Naive B cell (primary cell): ENCODE measurements around the gene MBNL2. TPM values are rescaled to one million over a fixed set of nuclear protein-coding genes. Genes with fewer than 3 reads are reported as not detected.
A peak's percentile ranks its signal among the peaks of the same experiment; 100 is the strongest.

ENCODE experiments used
- ATAC-seq, 2 donors: fragments of 150-1000 bp; cut with Tn5 transposase; 2 replicates each; pipeline ENCODE4 v1.10.0; 2021; ENCODE audit warnings: low read depth in 2 of 2, mild to moderate bottlenecking in 2 of 2, moderate library complexity in 2 of 2
- DNase-seq: peaks from one replicate; pipeline ENCODE4 v3.0.0; 2022
- H3K27ac Mint-ChIP-seq, 6 donors: one replicate each; pipeline ENCODE4 v1.8.0; 2020 to 2022; ENCODE audit warnings: mild to moderate bottlenecking in 6 of 6, mixed read lengths in 6 of 6, moderate library complexity in 5 of 6, inconsistent platforms in 2 of 6
- H3K27me3 Mint-ChIP-seq, 3 donors: one replicate each; pipeline ENCODE4 v1.8.0; 2021 to 2022; ENCODE audit warnings: mixed read lengths in 3 of 3, mild to moderate bottlenecking in 1 of 3
- H3K36me3 Mint-ChIP-seq, 2 donors: one replicate each; pipeline ENCODE4 v1.8.0; 2020 to 2022; ENCODE audit warnings: mixed read lengths in 2 of 2, inconsistent platforms in 1 of 2, mild to moderate bottlenecking in 1 of 2
- H3K4me1 Mint-ChIP-seq, 3 donors: one replicate each; pipeline ENCODE4 v1.8.0; 2020 to 2022; ENCODE audit warnings: mixed read lengths in 3 of 3, inconsistent platforms in 1 of 3, mild to moderate bottlenecking in 1 of 3, moderate library complexity in 1 of 3
- H3K4me3 Mint-ChIP-seq, 8 donors: one replicate each; pipeline ENCODE4 v1.8.0; 2020 to 2022; ENCODE audit warnings: mild to moderate bottlenecking in 8 of 8, mixed read lengths in 8 of 8, moderate library complexity in 8 of 8, inconsistent platforms in 2 of 8
- H3K9me3 Mint-ChIP-seq, 7 donors: one replicate each; pipeline ENCODE4 v1.8.0; 2020 to 2022; ENCODE audit warnings: mixed read lengths in 7 of 7, mild to moderate bottlenecking in 5 of 7, inconsistent platforms in 2 of 7, moderate library complexity in 1 of 7
- polyA plus RNA-seq, 6 donors: library from polyadenylated mRNA; unstranded; fragments of 300-500 nt; fragmentation: Illumina TruSeq; gene quantifications; one replicate each; pipeline ENCODE4 v1.2.3, GENCODE V29; 2021; ENCODE audit warnings: low read depth in 6 of 6

Gene MBNL2
- polyA plus RNA-seq, 6 donors from 2014 or later = 18.2 to 36.1 (median 21.3) TPM

DNA sequence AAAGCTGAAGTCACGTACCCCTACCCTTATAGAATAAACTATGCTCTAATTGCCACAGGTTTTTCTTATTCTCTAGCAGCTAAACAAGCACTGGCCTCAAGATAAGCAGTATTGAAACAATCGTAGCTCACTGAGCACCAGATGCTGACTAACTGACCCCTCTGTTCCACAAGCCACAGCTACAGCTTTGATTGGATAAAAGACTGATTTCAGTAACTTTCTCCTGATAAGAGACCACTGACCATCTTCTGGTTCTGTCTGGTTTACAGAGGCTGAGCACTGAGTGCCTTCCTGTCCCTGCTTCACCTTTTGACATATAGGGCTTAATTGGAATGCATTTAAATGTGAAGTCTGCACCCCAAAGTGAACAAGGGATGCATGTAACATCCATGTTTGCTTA lies 203.5 kb downstream of the MBNL2 start:
- no peak overlapping the region for H3K4me3 Mint-ChIP-seq

DNA sequence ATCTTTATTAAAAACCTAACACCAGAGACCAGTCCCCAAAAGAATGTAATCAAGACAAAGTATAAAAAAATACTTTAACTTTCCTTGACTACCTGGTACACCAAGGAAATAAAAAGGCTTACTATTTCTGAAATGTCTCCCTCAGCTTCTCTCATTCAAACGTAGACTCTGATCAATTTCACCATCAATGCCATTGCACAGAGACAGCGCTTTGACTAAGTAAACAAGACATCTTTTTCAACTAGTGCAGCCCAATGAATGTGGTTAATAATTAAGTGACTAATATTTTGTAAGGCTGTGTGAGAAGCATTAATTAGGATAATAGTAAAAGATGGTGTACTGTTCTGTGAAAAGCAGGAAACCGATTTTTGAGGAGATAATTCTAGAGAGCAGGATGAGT lies 204.6 kb downstream of the MBNL2 start:
- H3K4me1 Mint-ChIP-seq = peaks cover 0 to 2% (median 0%) of the 10 kb centered on the region in 3 donors
- H3K36me3 Mint-ChIP-seq = no peaks in the 10 kb centered on the region
- H3K9me3 Mint-ChIP-seq = peaks cover 0 to 3% (median 1%) of the 10 kb centered on the region in 7 donors
- peaks cover 10 to 37% (median 15%) of the 10 kb centered on the region in 3 donors for H3K27me3 Mint-ChIP-seq
- no peak overlapping the region for H3K27ac Mint-ChIP-seq
- ATAC-seq = no peak
- no peak overlapping the region for H3K4me3 Mint-ChIP-seq
- no peak for DNase-seq

More for the DNA sequence above, 203.5 kb downstream of the MBNL2 start:
- Mint-ChIP-seq H3K27ac (no peak overlapping the region), H3K4me1 (no peaks in the 10 kb centered on the region), H3K36me3 (no peaks in the 10 kb centered on the region), H3K9me3 (peaks cover 0 to 7% (median 2%) of the 10 kb centered on the region in 7 donors), H3K27me3 (peaks cover 10 to 30% (median 15%) of the 10 kb centered on the region in 3 donors)
- DNase-seq (no peak), ATAC-seq (no peak)

DNA sequence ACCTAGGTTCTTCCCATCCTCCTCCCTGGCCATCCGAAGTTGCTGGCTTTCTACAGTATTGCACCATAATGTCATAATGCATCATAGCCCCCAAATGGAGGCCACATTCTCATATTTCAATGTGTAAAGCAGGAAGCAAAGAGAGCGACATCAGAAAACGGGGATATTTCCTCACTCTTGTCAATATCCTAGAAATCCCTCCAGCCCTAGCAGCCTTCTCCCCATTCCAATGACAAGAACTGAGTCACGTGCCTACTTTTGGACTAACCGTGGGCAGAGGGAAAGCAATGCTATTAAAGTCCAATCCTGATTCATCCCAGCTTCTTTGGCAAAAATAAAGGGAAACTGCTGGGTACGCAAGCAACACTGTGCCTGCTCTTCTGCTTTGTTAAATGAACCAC lies 207.5 kb downstream of the MBNL2 start:
- DNase-seq (no peak), ATAC-seq (no peak)
- Mint-ChIP-seq H3K4me3 (no peak overlapping the region), H3K9me3 (peaks cover 0 to 7% (median 0%) of the 10 kb centered on the region in 7 donors), H3K27me3 (peaks cover 0 to 30% (median 10%) of the 10 kb centered on the region in 3 donors), H3K36me3 (no peaks in the 10 kb centered on the region), H3K4me1 (peaks cover 11 to 17% (median 15%) of the 10 kb centered on the region in 3 donors), H3K27ac (no peak overlapping the region)

DNA sequence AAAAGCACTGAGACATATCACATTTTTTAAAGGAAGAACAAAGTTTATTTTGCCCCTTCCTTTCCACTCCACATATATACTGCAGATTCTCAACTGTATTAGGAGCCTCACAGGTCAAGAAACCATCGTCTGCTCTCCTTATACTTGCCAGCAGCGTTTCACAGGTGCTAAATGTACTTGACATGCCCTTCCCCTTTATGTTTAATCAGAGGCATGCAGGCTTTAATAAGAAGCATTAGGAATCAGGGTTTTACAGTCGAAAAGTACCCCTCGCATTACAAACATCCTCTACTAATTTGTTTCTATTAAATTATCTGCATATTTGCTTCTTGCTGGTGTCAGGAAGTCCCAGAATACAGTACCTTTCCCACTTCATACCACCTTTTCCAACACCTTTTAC lies 208.2 kb downstream of the MBNL2 start:
- Mint-ChIP-seq H3K4me3 (no peak overlapping the region), H3K4me1 (peaks cover 16 to 20% (median 20%) of the 10 kb centered on the region in 3 donors), H3K27ac (no peak overlapping the region), H3K27me3 (peaks cover 0 to 30% (median 7%) of the 10 kb centered on the region in 3 donors), H3K9me3 (peaks cover 0 to 7% (median 0%) of the 10 kb centered on the region in 7 donors), H3K36me3 (no peaks in the 10 kb centered on the region)
- DNase-seq (no peak), ATAC-seq (no peak)

DNA sequence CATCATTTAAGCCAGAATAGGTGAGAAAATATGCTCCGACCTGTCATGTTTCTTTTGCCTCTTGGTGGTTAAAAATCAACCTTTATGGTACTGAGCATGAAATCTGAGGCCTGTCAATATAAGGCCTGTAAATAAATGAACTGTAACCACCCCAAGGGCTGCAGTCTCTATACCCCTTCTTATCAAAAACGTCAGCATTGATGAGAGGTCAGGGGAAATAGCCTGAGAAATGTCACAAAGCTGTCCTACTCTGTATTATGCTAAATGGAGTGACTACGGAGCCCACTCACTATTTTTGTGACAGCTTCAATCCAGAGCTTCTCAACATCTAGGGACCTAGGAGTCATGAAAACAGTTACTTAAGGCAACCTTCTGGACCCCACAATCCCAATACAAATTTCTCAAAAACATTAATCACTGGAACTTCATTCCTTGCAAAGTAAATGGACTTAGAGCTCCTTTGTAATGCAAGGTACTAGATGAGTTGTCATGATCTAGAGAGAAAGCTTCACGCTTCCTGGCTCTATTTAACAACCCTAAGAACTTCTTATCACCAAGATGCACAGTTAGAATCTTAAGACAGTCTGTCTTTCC lies 209.1 kb downstream of the MBNL2 start:
- ATAC-seq (no peak), DNase-seq (no peak)
- Mint-ChIP-seq H3K27me3 (peaks cover 0 to 23% (median 7%) of the 10 kb centered on the region in 3 donors), H3K36me3 (no peaks in the 10 kb centered on the region), H3K4me3 (peak overlapping the region in 4 of 8 donors; percentile 46 to 92 (median 69)), H3K27ac (no peak overlapping the region), H3K9me3 (peaks cover 0 to 4% (median 0%) of the 10 kb centered on the region in 7 donors), H3K4me1 (peaks cover 20 to 23% (median 23%) of the 10 kb centered on the region in 3 donors)

DNA sequence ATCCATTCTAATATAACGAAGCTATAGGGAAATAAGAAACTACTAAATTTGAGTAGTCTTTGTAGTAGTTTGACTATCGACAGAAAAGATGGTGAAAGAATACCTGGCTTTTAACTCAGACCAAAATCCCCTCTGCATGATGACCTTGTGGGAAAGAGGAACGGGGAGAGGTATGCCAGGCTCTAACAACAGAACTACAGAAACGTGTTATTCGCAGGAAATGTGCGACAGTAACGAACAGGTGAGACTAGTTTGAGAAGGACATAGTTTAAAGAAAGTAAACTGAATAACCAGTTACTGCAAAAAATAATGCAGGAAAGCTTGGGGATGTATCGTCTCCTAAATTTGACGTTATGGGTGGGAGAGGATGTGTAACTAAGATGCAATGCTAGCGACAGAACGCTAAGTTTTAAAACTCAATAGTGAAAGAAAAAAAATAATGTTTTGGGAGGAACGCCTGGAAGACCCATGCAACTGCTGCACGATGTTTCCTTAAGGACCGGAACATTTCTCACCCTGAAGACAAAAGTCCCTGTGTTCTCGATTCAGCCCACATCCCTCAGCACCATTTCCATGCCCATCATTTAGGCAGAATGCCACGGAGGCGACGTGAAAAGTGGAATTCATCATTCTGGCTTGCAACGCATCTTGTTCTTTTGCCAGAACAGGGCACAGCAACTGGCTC lies 210.2 kb downstream of the MBNL2 start:
- DNase-seq = no peak
- ATAC-seq = no peak
- Mint-ChIP-seq H3K27me3 (peaks cover 0 to 22% (median 7%) of the 10 kb centered on the region in 3 donors), H3K4me1 (peaks cover 20 to 23% (median 23%) of the 10 kb centered on the region in 3 donors), H3K36me3 (no peaks in the 10 kb centered on the region), H3K4me3 (peak overlapping the region; percentile 87 to 99 (median 97)), H3K27ac (peak overlapping the region; percentile 98 to 100 (median 100)), H3K9me3 (peaks cover 0 to 4% (median 0%) of the 10 kb centered on the region in 7 donors)

DNA sequence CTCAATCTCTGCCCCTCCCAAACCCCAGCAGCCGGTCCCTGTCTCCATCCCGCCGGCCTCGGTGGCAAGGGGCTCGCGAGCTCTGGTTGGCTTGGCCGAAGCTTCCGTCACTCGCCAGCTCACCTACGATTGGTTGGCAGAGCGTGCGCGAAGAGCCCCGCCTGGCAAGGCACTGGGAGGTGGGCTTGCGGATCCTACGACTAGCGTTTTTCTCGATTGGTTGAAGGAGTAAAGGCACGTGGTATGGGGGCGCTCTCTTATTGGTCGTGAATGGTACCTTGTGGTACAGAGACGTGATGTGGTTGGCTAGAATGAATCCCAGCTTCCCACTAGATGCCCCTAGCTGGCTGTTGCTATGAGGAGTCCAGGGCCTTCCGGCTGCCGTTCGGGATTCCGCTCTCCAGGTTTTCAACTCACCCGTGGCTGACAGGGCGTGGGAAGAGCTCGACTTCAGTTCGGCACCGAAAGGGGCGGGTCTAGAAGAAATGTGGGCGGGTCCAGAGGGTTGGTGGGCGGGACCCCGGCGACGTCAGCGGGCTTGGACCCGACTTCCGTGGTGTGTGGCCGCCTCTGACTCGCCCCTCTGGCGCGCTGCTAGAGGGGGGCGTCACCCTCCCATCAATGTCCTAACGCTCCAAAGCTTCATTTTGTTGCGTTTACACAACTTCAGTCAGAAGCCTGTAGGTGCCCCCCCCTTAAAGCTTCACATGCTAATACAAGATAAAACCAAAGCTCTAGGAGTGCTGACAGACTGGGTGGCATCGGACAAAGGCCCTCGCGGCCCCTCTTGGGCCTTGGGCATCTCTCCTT lies 211.0 kb downstream of the MBNL2 start:
- peaks cover 0 to 4% (median 0%) of the 10 kb centered on the region in 7 donors for H3K9me3 Mint-ChIP-seq
- H3K27ac Mint-ChIP-seq = peak overlapping the region; percentile 98 to 100 (median 100)
- peak overlapping the region; percentile 87 to 99 (median 97) for H3K4me3 Mint-ChIP-seq
- H3K4me1 Mint-ChIP-seq = peaks cover 20 to 23% (median 23%) of the 10 kb centered on the region in 3 donors
- DNase-seq (peak; percentile 99), ATAC-seq (peak; percentile 71 to 73)
- no peaks in the 10 kb centered on the region for H3K36me3 Mint-ChIP-seq
- peaks cover 0 to 22% (median 7%) of the 10 kb centered on the region in 3 donors for H3K27me3 Mint-ChIP-seq

DNA sequence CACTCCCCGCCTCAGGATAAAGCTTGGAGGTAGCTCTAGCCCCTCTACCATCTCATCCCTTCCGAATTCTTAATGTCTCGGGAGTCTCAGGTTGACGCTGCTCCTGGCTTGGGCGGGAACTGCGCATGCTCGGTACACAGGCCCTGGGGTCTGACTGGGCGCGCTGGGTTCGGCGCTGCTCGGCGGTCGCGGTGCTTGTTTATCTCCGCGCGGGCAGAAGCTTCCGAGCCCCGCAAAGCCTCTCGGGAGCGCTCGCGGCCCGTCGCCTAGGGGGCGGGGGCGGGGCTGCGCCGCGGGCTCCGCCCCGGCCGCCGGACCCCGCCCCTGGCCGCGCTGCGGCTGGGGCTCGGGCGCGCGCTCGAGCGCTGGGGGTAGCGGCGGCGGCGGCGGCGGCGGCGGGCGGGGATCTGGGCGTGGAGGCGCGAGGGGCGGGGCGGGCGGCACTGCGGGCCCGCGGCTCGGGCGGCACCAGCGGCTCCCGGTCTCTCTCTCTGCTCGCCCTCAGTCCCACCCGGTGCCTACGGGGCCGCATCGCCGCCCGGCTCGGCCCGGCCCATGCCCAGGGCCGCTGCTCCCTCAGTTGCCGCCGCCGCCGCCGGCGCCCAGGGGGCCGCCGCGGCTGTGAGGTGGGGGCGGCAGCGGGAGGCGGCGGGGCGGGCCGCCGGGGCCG lies 211.7 kb downstream of the MBNL2 start, which contains the start of gene RAP2A:
Gene RAP2A, plus strand, starts transcription at position 443 of the 670 bp plus-strand sequence. CDS start 302 bp downstream, outside the sequence.
- Mint-ChIP-seq H3K27me3 (peaks cover 0 to 18% (median 3%) of the 10 kb centered on the region in 3 donors), H3K9me3 (peaks cover 0 to 4% (median 0%) of the 10 kb centered on the region in 7 donors), H3K27ac (peak within 1 kb of the TSS; percentile 98 to 100 (median 100)), H3K4me1 (peaks cover 20 to 23% (median 23%) of the 10 kb centered on the region in 3 donors), H3K36me3 (no peaks in the 10 kb centered on the region), H3K4me3 (peak within 1 kb of the TSS; percentile 87 to 99 (median 97))
- ATAC-seq (peak; percentile 62 to 65), DNase-seq (peak; percentile 87)

DNA sequence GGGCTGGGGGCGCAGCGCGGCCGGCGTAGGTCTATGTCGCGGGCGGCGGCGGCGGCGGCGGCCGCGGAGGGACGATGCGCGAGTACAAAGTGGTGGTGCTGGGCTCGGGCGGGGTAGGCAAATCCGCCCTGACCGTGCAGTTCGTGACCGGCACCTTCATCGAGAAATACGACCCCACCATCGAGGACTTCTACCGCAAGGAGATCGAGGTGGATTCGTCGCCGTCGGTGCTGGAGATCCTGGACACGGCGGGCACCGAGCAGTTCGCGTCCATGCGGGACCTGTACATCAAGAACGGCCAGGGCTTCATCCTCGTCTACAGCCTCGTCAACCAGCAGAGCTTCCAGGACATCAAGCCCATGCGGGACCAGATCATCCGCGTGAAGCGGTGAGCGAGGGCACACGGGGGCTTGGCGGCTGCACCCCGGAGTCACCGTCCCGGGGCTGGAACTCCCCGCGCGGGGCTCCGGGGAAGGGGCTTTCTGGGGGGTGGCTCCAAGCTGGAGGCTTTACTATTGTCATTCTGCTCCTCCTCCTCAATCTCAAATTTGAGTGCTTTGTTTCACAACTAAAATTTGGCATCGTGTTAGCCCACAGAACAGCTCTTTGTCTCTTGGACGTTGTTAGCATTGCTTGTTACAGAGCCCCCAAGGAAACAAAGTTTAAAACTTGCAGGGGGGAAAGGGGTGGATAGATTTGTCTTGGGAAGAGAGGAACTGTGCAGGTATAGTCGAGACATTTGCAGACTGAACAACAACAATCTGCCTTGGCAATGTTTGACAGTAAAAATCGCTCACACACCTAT lies 212.5 kb downstream of the MBNL2 start:
- H3K4me3 Mint-ChIP-seq = peak overlapping the region; percentile 85 to 95 (median 92)
- H3K27ac Mint-ChIP-seq = peak overlapping the region; percentile 73 to 98 (median 87)
- ATAC-seq (peak in 1 of 2 donors; percentile 0), DNase-seq (peak; percentile 42)
- H3K4me1 Mint-ChIP-seq = peaks cover 20 to 23% (median 23%) of the 10 kb centered on the region in 3 donors
- H3K9me3 Mint-ChIP-seq = peaks cover 0 to 4% (median 0%) of the 10 kb centered on the region in 7 donors
- H3K36me3 Mint-ChIP-seq = no peaks in the 10 kb centered on the region
- H3K27me3 Mint-ChIP-seq = peaks cover 0 to 10% (median 2%) of the 10 kb centered on the region in 3 donors

DNA sequence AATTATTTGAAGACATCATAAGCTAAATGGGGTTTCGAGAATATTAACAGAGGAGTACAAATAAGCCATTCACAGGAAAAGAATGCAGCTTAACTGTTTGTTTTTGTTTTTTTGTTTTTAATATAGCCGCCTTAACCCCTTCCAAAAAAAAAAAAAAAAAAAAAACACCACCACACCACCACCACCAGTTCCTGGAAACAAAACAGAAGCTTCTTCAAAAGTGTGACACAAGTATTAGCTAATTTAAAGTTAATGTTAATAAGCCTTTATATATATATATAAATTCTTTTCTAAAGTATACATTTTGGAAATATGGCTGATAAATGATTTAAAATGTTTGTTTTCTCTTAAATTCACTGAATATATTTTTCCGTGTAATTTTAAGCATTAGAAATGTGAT lies 213.2 kb downstream of the MBNL2 start:
- Mint-ChIP-seq H3K36me3 (no peaks in the 10 kb centered on the region), H3K27ac (peak overlapping the region in 2 of 6 donors; percentile 89 to 98), H3K27me3 (peaks cover 0 to 7% (median 0%) of the 10 kb centered on the region in 3 donors), H3K4me1 (peaks cover 20 to 23% (median 23%) of the 10 kb centered on the region in 3 donors), H3K9me3 (peaks cover 0 to 4% (median 0%) of the 10 kb centered on the region in 7 donors), H3K4me3 (peak overlapping the region; percentile 85 to 95 (median 92))
- DNase-seq (no peak), ATAC-seq (no peak)

DNA sequence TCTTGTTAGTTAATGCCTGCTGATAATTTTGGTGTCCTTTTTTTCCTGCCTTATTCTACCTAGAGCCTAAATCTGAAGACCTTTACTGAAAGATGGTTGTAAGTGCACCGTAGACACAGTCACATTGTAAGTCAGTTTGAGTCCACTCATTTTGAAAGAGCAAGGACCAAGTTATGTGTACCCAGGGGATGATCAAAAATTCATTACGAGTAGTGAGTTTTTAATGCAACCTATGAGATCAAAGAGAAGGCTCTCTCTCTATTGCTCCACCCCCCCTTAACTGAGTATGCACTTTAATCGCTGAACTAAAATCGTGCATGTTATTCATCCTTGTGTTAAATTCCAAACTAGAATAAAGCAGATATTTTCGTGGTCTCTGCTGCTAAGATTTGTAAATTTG lies 213.7 kb downstream of the MBNL2 start:
- no peak for DNase-seq
- ATAC-seq = no peak
- Mint-ChIP-seq H3K27me3 (peaks cover 0 to 5% (median 0%) of the 10 kb centered on the region in 3 donors), H3K4me1 (peaks cover 20 to 23% (median 23%) of the 10 kb centered on the region in 3 donors), H3K27ac (peak overlapping the region in 2 of 6 donors; percentile 46 to 98), H3K9me3 (peaks cover 0 to 4% (median 0%) of the 10 kb centered on the region in 7 donors), H3K4me3 (peak overlapping the region in 5 of 8 donors; percentile 47 to 92 (median 68)), H3K36me3 (no peaks in the 10 kb centered on the region)

DNA sequence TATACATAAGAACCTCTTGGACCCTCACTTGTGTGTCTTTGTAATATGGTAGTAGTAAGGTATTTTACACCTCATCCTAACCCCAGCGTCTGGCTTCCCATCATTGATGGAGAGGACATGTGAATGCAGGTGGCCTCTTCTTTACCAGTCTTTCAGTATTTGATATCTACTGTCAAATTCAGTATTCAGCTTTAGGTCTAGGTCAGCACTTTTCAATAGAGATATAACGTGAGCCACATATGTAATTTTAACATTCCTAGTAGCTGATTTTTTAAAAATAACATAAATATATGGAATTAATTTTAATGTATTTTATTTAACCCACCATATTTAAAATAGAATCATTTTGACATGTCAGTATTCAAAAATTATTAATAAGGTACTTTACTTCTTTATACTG lies 214.7 kb downstream of the MBNL2 start:
- H3K27ac Mint-ChIP-seq = no peak overlapping the region
- H3K9me3 Mint-ChIP-seq = peaks cover 0 to 4% (median 0%) of the 10 kb centered on the region in 7 donors
- no peaks in the 10 kb centered on the region for H3K36me3 Mint-ChIP-seq
- H3K4me1 Mint-ChIP-seq = peaks cover 20 to 23% (median 20%) of the 10 kb centered on the region in 3 donors
- DNase-seq (no peak), ATAC-seq (no peak)
- H3K27me3 Mint-ChIP-seq = no peaks in the 10 kb centered on the region
- peak overlapping the region in 1 of 8 donors; percentile 87 for H3K4me3 Mint-ChIP-seq
